ENCODE data around the gene ASPSCR1. TPM values are rescaled to one million over a fixed set of nuclear protein-coding genes. Genes with fewer than 3 reads are reported as not detected.
A peak's percentile ranks its signal among the peaks of the same experiment; 100 is the strongest.

The ASPSCR1 gene
- total and polyA plus RNA-seq, 2 of the 13 experiments (the other 11 are each of a cell fraction or from before 2014, with no cell fraction given) = 274 to 314 TPM

- TF ChIP-seq ZNF615 (CRISPR knock-in tag; IDR thresholded peaks at IDR 0.05; ENCODE audit: borderline replicate concordance) (0 out of 2 replicates have a peak, but pooled peaks have one; percentile 40), ZC3H4 (CRISPR knock-in tag; IDR thresholded peaks at IDR 0.05; ENCODE audit: borderline replicate concordance) (0 out of 2 replicates have a peak, but pooled peaks have one; percentile 13), ZNF883 (CRISPR knock-in tag; IDR thresholded peaks at IDR 0.05; ENCODE audit: not compliant biosample characterization) (no peak), CBX5 (CRISPR knock-in tag; IDR thresholded peaks at IDR 0.05; ENCODE audit: borderline replicate concordance) (no peak), FOXM1 (CRISPR knock-in tag; IDR thresholded peaks at IDR 0.05) (no peak), PAX8 (CRISPR knock-in tag; IDR thresholded peaks at IDR 0.05; ENCODE audit: borderline replicate concordance) (no peak), TAF1 (CRISPR knock-in tag; IDR thresholded peaks at IDR 0.05) (0 out of 2 replicates have a peak, but pooled peaks have one; percentile 27), CSRNP2 (CRISPR knock-in tag; conservative IDR thresholded peaks at IDR 0.05; ENCODE audit: low read depth) (no peak), REPIN1 (CRISPR knock-in tag; IDR thresholded peaks at IDR 0.05; ENCODE audit: borderline replicate concordance, low read depth) (0 out of 2 replicates have a peak, but pooled peaks have one; percentile 9), KDM4B (CRISPR knock-in tag; IDR thresholded peaks at IDR 0.05) (no peak), ZSCAN29 (CRISPR knock-in tag; conservative IDR thresholded peaks at IDR 0.05) (0 out of 2 replicates have a peak, but pooled peaks have one; percentile 30), JUND (CRISPR knock-in tag; IDR thresholded peaks at IDR 0.05) (no peak), TERF1 (CRISPR knock-in tag; IDR thresholded peaks at IDR 0.05) (0 out of 2 replicates have a peak, but pooled peaks have one; percentile 29), KLF11 (CRISPR knock-in tag; IDR thresholded peaks at IDR 0.05) (no peak), ZKSCAN8 (CRISPR knock-in tag; IDR thresholded peaks at IDR 0.05; ENCODE audit: borderline replicate concordance) (no peak), ZNF337 (CRISPR knock-in tag; IDR thresholded peaks at IDR 0.05; ENCODE audit: borderline replicate concordance, low read depth) (no peak), MEIS1 (CRISPR knock-in tag; IDR thresholded peaks at IDR 0.05; ENCODE audit: borderline replicate concordance) (peak; percentile 21; the same call in 1 of the 2 replicates), ZFP62 (CRISPR knock-in tag; IDR thresholded peaks at IDR 0.05) (no peak), ZBTB39 (CRISPR knock-in tag; IDR thresholded peaks at IDR 0.05) (no peak), EP300 (IDR thresholded peaks at IDR 0.05; ENCODE audit: low read depth in 2 of 2, low read length in 2 of 2) (no peak), EP300 (CRISPR knock-in tag; IDR thresholded peaks at IDR 0.05; ENCODE audit: borderline replicate concordance) (no peak), ZNF720 (CRISPR knock-in tag; IDR thresholded peaks at IDR 0.05) (no peak), SSRP1 (CRISPR knock-in tag; IDR thresholded peaks at IDR 0.05) (peak; percentile 97), RFXANK (CRISPR knock-in tag; IDR thresholded peaks at IDR 0.05) (no peak), ZNF451 (CRISPR knock-in tag; IDR thresholded peaks at IDR 0.05) (no peak), ZFP37 (CRISPR knock-in tag; IDR thresholded peaks at IDR 0.05; ENCODE audit: borderline replicate concordance) (no peak), ZNF839 (CRISPR knock-in tag; IDR thresholded peaks at IDR 0.05; ENCODE audit: borderline replicate concordance) (no peak)
These were observed 45.7 kb upstream of the ASPSCR1 start (continued) for GRCh38 chr17:81931557-81932332.
